ENCODE results near the gene YTHDC2.
A peak's percentile ranks its signal among the peaks of the same experiment; 100 is the strongest.

GRCh38 chr5:113612060-113612496, 98.6 kb downstream of the YTHDC2 start:
- TF ChIP-seq EZH2 (IDR thresholded peaks at IDR 0.05; ENCODE audit: low read length) (no peak), CTCF (optimal IDR thresholded peaks at IDR 0.05 in 1 of 3, IDR thresholded peaks at IDR 0.05 in 1 of 3, conservative IDR thresholded peaks at IDR 0.05 in 1 of 3; ENCODE audit: extremely low read depth in 1 of 3, insufficient read depth in 2 of 3, low read length in 3 of 3) (peak in 1 of 3 experiments; percentile 58)

Data from keratinocyte (primary cell).